HG02870 (cell line): ENCODE results near the gene UNCX.

Experiments used
- ATAC-seq: cut with Tn5 transposase; IDR thresholded peaks from one replicate; pipeline ENCODE4 v1.9.1; 2021; ENCODE audit warnings: mild to moderate bottlenecking, moderate library complexity; ENCODE audit not compliant: unreplicated experiment

UNCX gene

GRCh38 chr7:1214516-1214915 lies 18.2 kb upstream of the UNCX start:
- ATAC-seq: no peak

DNA sequence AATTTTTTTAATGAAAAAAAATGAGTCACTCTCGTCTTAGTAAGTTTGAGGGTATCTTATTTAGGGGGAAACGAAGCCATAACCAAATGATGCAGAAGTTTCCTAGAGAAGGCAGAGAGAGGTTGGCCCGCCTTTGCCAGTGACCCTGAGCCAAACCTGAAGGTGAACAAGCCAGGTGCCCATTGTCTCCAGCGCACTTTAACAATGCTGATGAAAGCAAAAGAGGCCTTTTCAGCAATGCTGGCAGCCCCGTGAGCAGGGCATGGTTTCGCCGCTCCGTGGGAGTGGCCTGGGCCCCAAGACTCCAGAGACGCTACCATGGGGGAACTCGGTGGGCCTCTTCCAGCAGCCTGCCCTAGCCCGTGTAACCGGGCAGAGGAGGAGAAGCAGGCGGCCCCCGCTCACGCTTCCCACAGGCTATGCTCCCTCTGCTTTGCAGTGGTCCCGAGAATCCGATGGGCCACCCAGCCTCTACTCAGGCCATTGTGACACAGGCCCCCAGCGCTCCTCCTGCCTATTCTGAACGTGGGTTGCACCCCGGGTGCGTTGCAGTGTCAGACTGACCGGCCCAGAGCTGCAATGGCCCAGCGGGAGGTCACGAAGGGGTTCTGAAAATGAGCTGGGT lies 14.0 kb upstream of the UNCX start:
- no peak for ATAC-seq

DNA sequence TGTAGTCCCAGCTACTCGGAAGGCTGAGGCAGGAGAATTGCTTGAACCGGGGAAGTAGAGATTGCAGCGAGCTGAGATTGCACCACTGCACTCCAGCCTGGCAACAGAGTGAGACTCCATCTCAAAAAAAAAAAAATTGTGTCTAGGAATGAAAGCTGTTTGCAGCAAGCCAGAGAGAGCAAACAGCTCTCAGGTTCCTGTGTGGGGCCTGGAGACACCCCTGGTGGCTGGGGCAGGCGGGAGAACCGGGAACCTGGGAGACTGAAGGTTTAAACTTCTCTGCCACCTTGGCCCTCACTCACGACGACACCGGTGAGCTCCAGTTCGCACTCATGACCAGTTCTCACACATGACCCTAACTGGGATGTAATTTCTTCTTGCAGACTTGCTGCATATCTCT lies 13.2 kb upstream of the UNCX start:
- ATAC-seq: no peak

DNA sequence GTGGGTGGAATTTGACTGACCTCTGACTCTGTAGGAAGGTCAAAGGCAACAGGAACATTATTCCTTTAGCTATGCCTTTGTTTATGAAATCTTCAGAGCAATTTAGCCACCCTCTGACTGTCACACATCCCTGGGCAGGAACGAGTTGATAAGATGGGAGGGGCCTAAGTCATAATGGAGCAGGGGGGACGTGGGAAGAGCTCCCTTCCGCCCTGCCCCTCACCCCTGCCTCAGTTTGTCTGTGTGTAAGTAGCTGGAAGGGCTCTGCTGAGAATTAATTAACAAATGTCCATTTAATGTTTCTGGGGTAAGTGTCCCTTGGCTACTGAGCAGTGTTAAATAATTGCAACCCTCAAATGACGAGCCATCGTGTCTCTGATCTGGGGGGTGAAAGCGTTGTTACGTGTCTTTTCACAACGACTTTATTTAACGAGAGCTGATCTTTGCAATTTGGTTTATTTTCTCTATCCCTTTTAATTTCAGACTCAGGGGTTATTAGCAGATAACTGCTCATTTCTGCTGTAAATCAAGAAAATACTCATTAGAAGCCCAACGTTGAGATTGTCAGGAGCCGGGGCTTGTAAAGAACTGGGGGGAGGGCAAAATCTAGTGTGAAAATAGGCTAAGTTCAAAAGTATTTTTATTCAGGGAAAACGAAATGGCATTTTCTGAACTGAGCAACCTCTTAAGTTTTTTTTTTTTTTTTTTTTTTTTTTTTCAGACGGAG lies 12.5 kb upstream of the UNCX start:
- no peak for ATAC-seq

DNA sequence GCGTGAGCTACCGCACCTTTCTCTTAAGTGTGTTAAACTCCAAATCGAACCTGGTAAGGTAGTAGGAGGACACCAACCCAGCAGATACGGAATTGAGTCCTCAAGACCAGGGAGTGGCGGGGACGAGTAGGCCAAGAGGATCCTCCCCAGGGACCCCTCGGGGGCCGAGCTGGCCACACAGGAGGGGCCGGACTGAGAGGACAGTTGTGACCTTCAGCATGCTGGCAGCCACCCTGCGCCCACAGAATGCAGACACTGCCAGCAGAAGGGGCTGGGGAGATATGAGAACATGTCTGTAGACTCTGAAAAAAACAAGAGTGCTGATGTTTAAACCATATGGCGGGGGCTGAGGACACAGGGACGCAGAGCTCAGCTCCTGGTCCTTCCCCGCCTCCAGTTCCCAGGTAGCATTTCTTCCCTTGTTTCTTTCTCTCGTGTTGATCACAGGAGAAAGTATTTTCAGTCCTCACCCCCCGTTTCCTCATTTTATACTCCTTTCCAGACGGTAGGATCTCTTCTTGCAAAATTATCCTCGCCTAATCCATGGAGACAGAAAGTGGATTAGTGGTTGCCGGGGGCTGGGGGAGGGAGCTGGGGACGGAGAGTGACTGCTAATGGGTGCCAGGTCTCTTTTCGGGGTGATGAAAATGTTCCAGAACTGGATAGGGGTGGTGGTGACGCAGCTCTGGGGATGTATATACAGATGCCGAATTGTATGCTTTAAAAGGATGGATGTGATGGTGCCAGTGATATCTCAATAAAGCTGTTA lies 11.5 kb upstream of the UNCX start:
- ATAC-seq: no peak

- no peak for ATAC-seq
Observed at GRCh38 chr7:1223196-1223981, 9.3 kb upstream of the UNCX start.

DNA sequence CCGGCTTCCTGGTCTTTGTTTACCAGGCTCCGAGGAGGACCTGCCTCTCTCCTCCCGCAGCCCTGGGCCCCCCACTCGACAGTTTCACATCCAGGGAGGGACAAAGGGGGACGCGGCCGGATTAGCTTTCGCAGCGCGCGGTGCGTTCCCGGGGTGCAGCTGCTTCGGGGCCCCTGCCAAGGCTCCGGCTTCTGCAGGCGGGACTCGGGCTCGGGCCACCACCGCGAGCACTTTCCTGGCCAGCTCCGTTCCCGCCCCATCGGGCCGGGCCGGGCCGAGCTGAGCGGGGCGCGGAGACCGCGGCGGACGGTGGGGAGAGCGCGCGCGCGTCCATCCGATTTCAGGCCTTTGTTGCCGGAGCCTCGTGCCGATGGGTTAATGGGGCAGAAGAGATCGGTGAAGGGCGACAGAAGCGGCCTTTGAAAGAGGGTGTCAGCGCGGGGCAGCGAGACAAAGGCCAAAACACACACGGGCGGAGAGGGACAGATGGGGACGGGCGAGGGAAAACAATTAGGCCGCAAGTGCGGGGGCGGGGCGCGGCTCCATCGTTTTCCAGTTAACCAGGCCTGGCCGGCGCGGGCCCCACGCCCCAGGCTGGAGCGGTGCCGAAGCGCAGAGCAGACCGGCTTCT lies 8.5 kb upstream of the UNCX start:
- no peak for ATAC-seq

GRCh38 chr7:1225030-1225429 lies 7.6 kb upstream of the UNCX start:
- no peak for ATAC-seq

DNA sequence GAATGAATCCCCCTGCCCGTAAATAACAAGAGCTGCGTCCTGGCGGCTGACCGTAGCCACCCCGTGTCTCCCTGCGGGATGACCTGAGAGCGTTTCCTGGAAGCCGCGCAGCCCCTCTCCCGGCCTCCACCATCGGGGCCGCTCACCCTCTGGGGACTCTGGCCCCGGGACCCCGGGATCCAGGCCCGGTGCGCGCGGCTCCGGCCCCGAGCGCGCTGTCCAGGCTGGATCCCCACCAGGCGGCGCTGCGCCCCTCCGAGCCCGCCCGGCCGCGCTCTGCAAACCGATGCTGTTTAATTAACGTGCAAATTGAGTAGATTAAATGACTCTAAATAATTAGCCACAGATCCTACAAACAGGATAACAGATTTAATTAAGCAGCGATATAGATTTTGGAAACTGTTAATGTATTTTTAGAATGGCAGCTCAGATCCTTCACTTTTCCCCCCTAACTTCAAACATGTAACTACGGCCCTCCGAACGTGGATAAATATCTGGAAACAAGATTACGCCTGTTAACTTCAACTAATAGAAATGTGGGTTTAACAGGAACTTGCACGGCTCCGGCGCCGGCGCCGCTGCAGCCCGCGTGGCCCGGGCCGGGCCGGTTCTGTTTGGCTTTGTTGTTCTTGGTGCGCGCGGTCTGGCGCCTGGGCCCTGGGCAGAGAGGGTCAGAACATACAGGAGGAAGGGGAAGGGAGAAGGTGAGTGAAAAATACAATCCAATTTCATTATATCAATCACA lies 7.1 kb upstream of the UNCX start:
- ATAC-seq: no peak

DNA sequence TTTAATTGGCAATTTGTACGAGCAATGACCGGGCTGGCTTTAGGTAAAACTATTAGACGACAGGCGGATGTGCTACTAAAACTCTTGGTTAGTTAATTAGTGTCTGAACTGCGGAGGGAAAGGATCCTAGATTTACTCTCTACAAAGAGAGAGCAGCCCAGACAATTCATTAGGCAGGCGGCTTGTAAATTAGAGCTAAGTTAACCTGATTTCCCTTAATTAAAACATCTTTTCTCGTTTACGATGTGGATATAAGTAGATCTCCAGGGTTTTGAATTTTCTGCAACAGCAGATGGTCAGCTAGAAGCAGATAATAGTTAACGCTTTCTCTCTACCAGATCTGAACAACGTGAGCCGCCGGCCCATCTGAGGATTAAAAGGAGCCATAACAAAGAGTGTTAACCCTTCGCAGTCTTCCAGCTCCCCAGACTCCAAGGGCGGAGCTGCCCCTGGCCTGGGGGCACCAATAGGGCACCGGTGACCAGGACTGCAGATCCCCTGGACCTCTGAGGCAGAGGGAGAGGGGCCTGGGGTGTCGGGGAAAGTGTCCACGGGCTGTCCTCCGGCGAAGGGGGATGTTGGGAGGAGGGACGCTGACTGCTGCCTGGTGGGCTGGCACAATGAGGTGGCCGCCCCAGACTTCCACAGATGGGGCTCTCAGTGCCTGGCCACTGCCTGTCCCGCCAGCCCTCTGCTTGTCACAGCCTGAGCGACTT lies 6.3 kb upstream of the UNCX start:
- no peak for ATAC-seq

GRCh38 chr7:1227071-1227804 lies 5.4 kb upstream of the UNCX start:
- ATAC-seq: no peak

GRCh38 chr7:1227814-1228544 lies 4.7 kb upstream of the UNCX start:
- no peak for ATAC-seq

- ATAC-seq: no peak
Observed at GRCh38 chr7:1228545-1229201, 4.0 kb upstream of the UNCX start.

- ATAC-seq: no peak
Observed at GRCh38 chr7:1229202-1229947, 3.3 kb upstream of the UNCX start.

DNA sequence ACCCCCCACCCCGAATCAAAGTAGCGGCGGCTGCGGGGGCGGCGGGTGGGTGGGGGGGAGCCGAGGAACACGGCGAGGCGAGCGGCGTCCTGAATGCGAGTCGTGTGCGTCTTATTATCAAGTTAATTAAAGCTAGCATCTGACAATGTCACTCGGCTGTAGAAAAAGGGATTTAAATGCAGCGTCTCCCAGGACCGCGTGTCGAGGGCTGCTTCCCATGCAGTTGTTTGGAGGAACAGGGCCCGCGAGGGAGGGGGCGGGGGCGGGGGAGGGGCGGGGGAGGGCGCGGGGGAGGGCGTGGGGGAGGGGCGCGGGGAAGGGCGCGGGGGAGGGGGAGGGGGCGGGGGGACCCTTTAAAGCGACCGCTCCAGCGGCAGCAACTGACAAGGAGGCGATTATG lies 2.7 kb upstream of the UNCX start:
- no peak for ATAC-seq

DNA sequence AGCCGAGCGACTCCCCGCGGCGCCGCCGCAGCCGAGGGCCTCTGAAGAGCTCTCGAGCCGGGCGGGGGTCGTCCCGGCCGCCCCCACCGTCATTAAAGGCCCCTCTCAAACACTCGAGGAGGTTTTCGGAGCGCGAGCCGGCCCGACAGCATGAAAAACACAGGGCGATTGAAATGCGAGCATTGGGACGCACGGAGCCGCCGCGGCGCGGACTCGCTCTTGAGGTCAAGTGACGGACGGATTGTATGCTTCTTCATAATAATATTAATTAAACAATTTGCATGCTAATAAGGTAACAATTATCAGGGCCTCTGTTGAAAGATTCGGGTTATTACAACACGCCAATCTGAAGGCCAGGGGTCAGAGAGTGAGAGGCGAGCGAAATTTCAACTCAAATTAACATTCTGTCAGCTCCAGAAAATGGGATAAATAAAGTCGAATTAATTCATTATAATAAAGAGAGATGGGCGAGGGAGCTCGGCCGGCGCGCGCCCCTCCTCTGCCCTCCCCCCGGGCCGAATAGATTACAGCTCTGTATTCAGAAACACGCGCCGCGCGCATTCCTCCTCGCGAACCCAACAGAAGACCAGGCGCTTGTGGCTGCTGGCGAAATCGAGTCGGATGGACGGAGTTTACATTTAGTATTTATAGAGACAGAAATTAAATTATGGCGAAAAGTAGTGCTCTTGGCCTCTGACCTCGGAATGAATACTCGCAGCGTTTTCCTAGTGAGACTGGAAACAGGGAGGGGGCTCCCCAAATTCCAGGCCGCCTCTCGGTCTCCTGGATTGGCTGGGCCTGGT lies 2.1 kb upstream of the UNCX start:
- no peak for ATAC-seq
